HepG2 (cell line): ENCODE results near the gene ARHGEF40. TPM values are rescaled to one million over a fixed set of nuclear protein-coding genes. Genes with fewer than 3 reads are reported as not detected.

ENCODE experiments used
- BRD4 ChIP-seq: sonication (generic); formaldehyde crosslinking; IDR thresholded peaks from 2 replicates; pipeline ENCODE4 v1.4.0; 2020; ENCODE audit warnings: missing genetic modification reagents
- CHD4 ChIP-seq: fragments of 200-600 bp; sonication (generic); IDR thresholded peaks from 2 replicates; pipeline ENCODE4 v1.7.0; 2017; ENCODE audit warnings: mild to moderate bottlenecking, low read length, borderline replicate concordance
- CREBL2 ChIP-seq: sonication (generic); formaldehyde crosslinking; IDR thresholded peaks from 2 replicates; pipeline ENCODE4 v1.8.1; 2023; ENCODE audit warnings: missing genetic modification reagents, mild to moderate bottlenecking, borderline replicate concordance
- ELF4 ChIP-seq: sonication (generic); formaldehyde crosslinking; IDR thresholded peaks from 2 replicates; pipeline ENCODE4 v1.5.0; 2020; ENCODE audit warnings: missing genetic modification reagents, mild to moderate bottlenecking, moderate library complexity, borderline replicate concordance
- HOXA3 ChIP-seq: sonication (generic); formaldehyde crosslinking; IDR thresholded peaks from 2 replicates; pipeline ENCODE4 v1.5.0; 2020; ENCODE audit warnings: missing genetic modification reagents
- HOXD1 ChIP-seq: sonication (generic); formaldehyde crosslinking; IDR thresholded peaks from 2 replicates; pipeline ENCODE4 v1.5.0; 2020; ENCODE audit warnings: missing genetic modification reagents
- KDM2A ChIP-seq: sonication (generic); formaldehyde crosslinking; IDR thresholded peaks from 2 replicates; pipeline ENCODE4 v1.4.0; 2020; ENCODE audit warnings: low read depth, missing genetic modification reagents, borderline replicate concordance
- KLF13 ChIP-seq: sonication (generic); formaldehyde crosslinking; IDR thresholded peaks from 2 replicates; pipeline ENCODE4 v1.4.0; 2020; ENCODE audit warnings: mild to moderate bottlenecking, missing genetic modification reagents
- KLF9 ChIP-seq: IDR thresholded peaks from 2 replicates; pipeline ENCODE4 v1.6.1; 2016; ENCODE audit warnings: low read depth
- MED8 ChIP-seq: sonication (generic); formaldehyde crosslinking; IDR thresholded peaks from 2 replicates; pipeline ENCODE4 v1.8.1; 2023; ENCODE audit warnings: mild to moderate bottlenecking, missing genetic modification reagents; ENCODE audit not compliant: insufficient replicate concordance
- MZF1 ChIP-seq: sonication (generic); formaldehyde crosslinking; IDR thresholded peaks from 2 replicates; pipeline ENCODE4 v1.8.1; 2023; ENCODE audit warnings: mild to moderate bottlenecking, missing genetic modification reagents, borderline replicate concordance
- POLR2AphosphoS2 ChIP-seq: IDR thresholded peaks from 2 replicates; pipeline ENCODE4 v1.6.1; 2011; ENCODE audit warnings: low read depth, low read length, improper control_type of control experiment
- SETDB1 ChIP-seq: sonication (generic); formaldehyde crosslinking; IDR thresholded peaks from 2 replicates; pipeline ENCODE4 v1.5.1; 2020; ENCODE audit warnings: missing genetic modification reagents, mild to moderate bottlenecking, borderline replicate concordance
- XRCC5 ChIP-seq: fragments of 200-400 bp; formaldehyde crosslinking; optimal IDR thresholded peaks from 2 replicates; pipeline ENCODE3; 2017; ENCODE audit warnings: mild to moderate bottlenecking, low read length
- ZNF101 ChIP-seq: sonication (generic); formaldehyde crosslinking; IDR thresholded peaks from 2 replicates; pipeline ENCODE4 v1.4.0; 2020; ENCODE audit warnings: mild to moderate bottlenecking, low read depth, missing genetic modification reagents, borderline replicate concordance
- ZNF180 ChIP-seq: sonication (generic); formaldehyde crosslinking; IDR thresholded peaks from 2 replicates; pipeline ENCODE4 v1.4.0; 2020; ENCODE audit warnings: low read depth, missing genetic modification reagents, borderline replicate concordance
- ZNF335 ChIP-seq: sonication (generic); formaldehyde crosslinking; IDR thresholded peaks from 2 replicates; pipeline ENCODE4 v1.4.0; 2020; ENCODE audit warnings: missing genetic modification reagents
- ZNF468 ChIP-seq: sonication (generic); formaldehyde crosslinking; IDR thresholded peaks from 2 replicates; pipeline ENCODE4 v1.8.0; 2022; ENCODE audit warnings: mild to moderate bottlenecking, moderate library complexity, missing genetic modification reagents
- ZNF484 ChIP-seq: sonication (generic); formaldehyde crosslinking; IDR thresholded peaks from 2 replicates; pipeline ENCODE4 v1.5.1; 2020; ENCODE audit warnings: mild to moderate bottlenecking, low read depth, missing genetic modification reagents, borderline replicate concordance
- ZNF546 ChIP-seq: sonication (generic); formaldehyde crosslinking; conservative IDR thresholded peaks from 2 replicates; pipeline ENCODE4 v1.8.1; 2023; ENCODE audit warnings: mild to moderate bottlenecking, missing genetic modification reagents
- ZNF564 ChIP-seq: sonication (generic); formaldehyde crosslinking; IDR thresholded peaks from 2 replicates; pipeline ENCODE4 v1.8.1; 2023; ENCODE audit warnings: mild to moderate bottlenecking, missing genetic modification reagents
- ZNF678 ChIP-seq: sonication (generic); formaldehyde crosslinking; IDR thresholded peaks from 2 replicates; pipeline ENCODE4 v1.4.0; 2020; ENCODE audit warnings: mild to moderate bottlenecking, missing genetic modification reagents
- ZNF761 ChIP-seq: sonication (generic); formaldehyde crosslinking; conservative IDR thresholded peaks from 2 replicates; pipeline ENCODE4 v1.4.0; 2020; ENCODE audit warnings: mild to moderate bottlenecking, missing genetic modification reagents
- polyA plus RNA-seq, 8 experiments: library from polyadenylated mRNA; depleted of rRNA in 3 of 8; stranded (reverse) in 7 of 8; unstranded in 1 of 8; fragments of >200 nt; fragmentation: Illumina TruSeq in 4 of 8; extraction: Trizol in 4 of 8; gene quantifications; 2 replicates each; pipeline versions ENCODE4 v1.2.1 to v1.2.3, GENCODE V29; 2011 to 2016; ENCODE audit warnings: low read depth in 4 of 8, missing spikeins in 1 of 8, mixed read lengths in 1 of 8; ENCODE audit not compliant: insufficient read depth in 1 of 8
- total RNA-seq, 5 experiments: library from RNA; depleted of rRNA; stranded (reverse); fragments of >200 nt; fragmentation: Illumina TruSeq; extraction: Trizol; gene quantifications; 2 replicates each; pipeline ENCODE4 v1.2.3, GENCODE V29; 2016; ENCODE audit warnings: low read depth in 1 of 5
- TF ChIP-seq, protein P1 (sequence below): sonication (generic); formaldehyde crosslinking; IDR thresholded peaks from 2 replicates; pipeline ENCODE4 v1.5.0; 2020; ENCODE audit warnings: mild to moderate bottlenecking, missing genetic modification reagents, borderline replicate concordance
- TF ChIP-seq, protein P2 (sequence below): sonication (generic); formaldehyde crosslinking; IDR thresholded peaks from 2 replicates; pipeline ENCODE4 v1.8.0; 2022; ENCODE audit warnings: missing genetic modification reagents, mild to moderate bottlenecking, inconsistent platforms, borderline replicate concordance

The ARHGEF40 gene
- total and polyA plus RNA-seq, 2 of the 13 experiments (the other 11 are each of a cell fraction or from before 2014, with no cell fraction given), result 28.1 to 78.1 TPM

DNA sequence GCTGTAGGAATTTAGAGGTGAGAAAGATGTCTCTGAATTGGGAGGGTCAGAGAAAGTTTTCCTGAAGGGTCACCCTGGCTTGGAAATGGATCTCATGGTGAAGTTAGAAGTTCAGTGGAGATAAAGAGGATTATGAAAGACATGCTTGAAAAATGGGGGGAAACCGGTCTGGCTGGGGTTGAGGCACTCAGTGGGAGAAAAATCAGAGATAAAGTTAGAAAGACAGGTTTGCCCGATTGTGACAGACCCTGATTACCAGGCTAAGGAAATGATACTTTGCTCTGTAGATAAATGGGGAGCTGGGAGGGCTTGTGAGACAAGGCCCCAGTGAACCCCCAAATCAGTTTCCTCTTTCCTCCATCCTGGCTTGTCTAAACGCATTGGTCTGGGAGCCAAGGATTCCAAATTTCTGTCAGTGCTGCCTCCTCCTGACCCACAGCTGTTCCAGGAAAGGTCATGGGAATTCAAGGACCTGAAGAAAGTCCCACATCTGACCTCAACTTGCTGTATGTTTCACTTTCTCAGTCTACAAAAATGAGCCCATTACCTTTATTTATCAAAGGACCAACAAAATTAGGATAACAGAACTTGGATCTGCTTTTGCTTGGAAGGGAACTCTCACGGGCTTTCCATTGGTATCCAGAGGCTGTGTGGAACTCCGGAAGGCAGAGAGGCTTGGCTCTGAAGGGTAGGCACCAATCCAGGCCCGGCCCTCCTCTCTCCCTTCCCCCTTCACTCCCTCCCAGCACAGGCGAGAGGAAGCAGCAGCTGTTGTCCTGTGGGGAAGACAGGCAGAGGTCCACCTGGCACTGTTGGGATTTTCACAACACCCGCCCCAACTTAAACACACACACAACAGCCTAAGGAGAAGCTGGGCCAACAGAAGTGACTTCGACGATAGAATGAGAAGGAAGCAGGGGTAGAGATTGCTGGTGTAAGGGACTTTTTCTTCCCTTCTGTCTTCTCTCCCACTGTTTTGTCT is 31.4 kb upstream of the ARHGEF40 start (continued):
- TF ChIP-seq ZNF761 (CRISPR knock-in tag) (no peak), KLF9 (CRISPR knock-in tag) (no peak), XRCC5 (peak; percentile 51), SETDB1 (CRISPR knock-in tag) (no peak; the same call in 1 of the 2 replicates), ZNF101 (CRISPR knock-in tag) (no peak), ZNF564 (CRISPR knock-in tag) (no peak), KDM2A (0 out of 2 replicates have a peak, but pooled peaks have one; percentile 49), POLR2AphosphoS2 (no peak), ZNF546 (CRISPR knock-in tag) (no peak), ELF4 (CRISPR knock-in tag) (no peak), MZF1 (CRISPR knock-in tag) (no peak), CREBL2 (CRISPR knock-in tag) (no peak), MED8 (CRISPR knock-in tag) (no peak), HOXA3 (CRISPR knock-in tag) (peak; percentile 37; the same call in 1 of the 2 replicates), ZNF678 (no peak), ZNF468 (CRISPR knock-in tag) (no peak), HOXD1 (CRISPR knock-in tag) (no peak), CHD4 (no peak), BRD4 (CRISPR knock-in tag) (no peak; the same call in 1 of the 2 replicates), KLF13 (CRISPR knock-in tag) (no peak), ZNF335 (CRISPR knock-in tag) (peak; percentile 48; the same call in 1 of the 2 replicates), ZNF180 (CRISPR knock-in tag) (no peak), ZNF484 (CRISPR knock-in tag) (no peak)
- TF ChIP-seq, protein P1, sequence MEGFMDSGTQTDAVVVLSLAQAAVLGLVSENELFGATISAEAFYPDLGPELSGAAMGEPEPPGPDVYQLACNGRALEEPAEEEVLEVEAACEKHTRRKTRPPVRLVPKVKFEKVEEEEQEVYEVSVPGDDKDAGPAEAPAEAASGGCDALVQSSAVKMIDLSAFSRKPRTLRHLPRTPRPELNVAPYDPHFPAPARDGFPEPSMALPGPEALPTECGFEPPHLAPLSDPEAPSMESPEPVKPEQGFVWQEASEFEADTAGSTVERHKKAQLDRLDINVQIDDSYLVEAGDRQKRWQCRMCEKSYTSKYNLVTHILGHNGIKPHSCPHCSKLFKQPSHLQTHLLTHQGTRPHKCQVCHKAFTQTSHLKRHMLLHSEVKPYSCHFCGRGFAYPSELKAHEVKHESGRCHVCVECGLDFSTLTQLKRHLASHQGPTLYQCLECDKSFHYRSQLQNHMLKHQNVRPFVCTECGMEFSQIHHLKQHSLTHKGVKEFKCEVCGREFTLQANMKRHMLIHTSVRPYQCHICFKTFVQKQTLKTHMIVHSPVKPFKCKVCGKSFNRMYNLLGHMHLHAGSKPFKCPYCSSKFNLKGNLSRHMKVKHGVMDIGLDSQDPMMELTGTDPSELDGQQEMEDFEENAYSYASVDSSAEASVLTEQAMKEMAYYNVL (CRISPR knock-in tag), result no peak; the same call in 1 of the 2 replicates
- TF ChIP-seq, protein P2, sequence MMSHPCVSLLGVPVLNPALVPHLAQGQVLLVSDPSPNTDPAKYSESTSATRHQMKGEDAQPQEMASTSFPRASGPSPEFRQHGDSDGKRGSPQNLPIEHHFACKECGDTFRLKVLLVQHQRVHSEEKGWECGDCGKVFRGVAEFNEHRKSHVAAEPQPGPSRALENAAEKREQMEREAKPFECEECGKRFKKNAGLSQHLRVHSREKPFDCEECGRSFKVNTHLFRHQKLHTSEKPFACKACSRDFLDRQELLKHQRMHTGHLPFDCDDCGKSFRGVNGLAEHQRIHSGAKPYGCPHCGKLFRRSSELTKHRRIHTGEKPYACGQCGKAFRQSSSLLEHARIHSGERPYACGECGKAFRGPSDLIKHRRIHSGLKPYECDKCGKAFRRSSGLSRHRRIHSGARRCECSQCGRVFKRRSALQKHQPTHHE, result no peak
